PC-3 (cell line): ENCODE results near the gene ASCL5. TPM values are rescaled to one million over a fixed set of nuclear protein-coding genes. Genes with fewer than 3 reads are reported as not detected.

Source experiments
- ATAC-seq: fragments of 200-7000 bp; cut with Tn5 transposase; 2 replicates; pipeline ENCODE4 v1.9.1; 2020; ENCODE audit warnings: mild to moderate bottlenecking, moderate library complexity
- BruUV-seq: library from RNA; stranded (reverse); fragments of 400-500 nt; replicated peaks from 2 replicates; lab custom pipeline; 2021; lab: Mats Ljungman, UMichigan
- CTCF ChIA-PET: fragments of 300-600 bp; sonication (Branson Sonifier 250); formaldehyde crosslinking; loops from one replicate; lab custom pipeline; 2022; ENCODE audit warnings: antibody characterized with exemption; lab: Charles Lee
- POLR2A ChIA-PET: fragments of 300-600 bp; sonication (Branson Sonifier 250); formaldehyde crosslinking; loops from one replicate; lab custom pipeline; 2022; ENCODE audit warnings: antibody characterized with exemption; ENCODE audit not compliant: unreplicated experiment; lab: Charles Lee
- DNase-seq: peaks from one replicate; pipeline ENCODE4 v3.0.0-alpha.2; 2015
- H2AFZ ChIP-seq: fragments of 300-600 bp; sonication (generic); 2 replicates; pipeline ENCODE4 v1.6.0; 2016; ENCODE audit warnings: antibody characterized with exemption, low read length
- H3F3A ChIP-seq: fragments of 300-600 bp; sonication (generic); one replicate; pipeline ENCODE4 v1.6.0; 2017; ENCODE audit warnings: antibody characterized with exemption, low read length, control low read depth, mild to moderate bottlenecking; ENCODE audit not compliant: unreplicated experiment
- H3K27ac ChIP-seq: fragments of 300-600 bp; sonication (generic); 2 replicates; pipeline ENCODE4 v1.5.1; 2016; ENCODE audit warnings: mild to moderate bottlenecking, low read length
- H3K27me3 ChIP-seq: fragments of 300-600 bp; sonication (generic); 2 replicates; pipeline ENCODE4 v1.6.1; 2016; ENCODE audit warnings: low read length, mixed read lengths
- H3K36me3 ChIP-seq: fragments of 300-600 bp; sonication (generic); 2 replicates; pipeline ENCODE4 v1.6.1; 2016; ENCODE audit warnings: low read depth, mixed run types, low read length, mixed read lengths
- H3K4me1 ChIP-seq: fragments of 300-600 bp; sonication (generic); 2 replicates; pipeline ENCODE4 v1.5.1; 2016; ENCODE audit warnings: low read length; ENCODE audit not compliant: insufficient read depth
- H3K4me2 ChIP-seq: fragments of 300-600 bp; sonication (generic); 2 replicates; pipeline ENCODE4 v1.6.0; 2016; ENCODE audit warnings: low read length
- H3K4me3 ChIP-seq: fragments of 300-600 bp; sonication (generic); 2 replicates; pipeline ENCODE4 v1.5.1; 2016; ENCODE audit warnings: mild to moderate bottlenecking, low read length, mixed read lengths
- H3K79me2 ChIP-seq: fragments of 300-600 bp; sonication (generic); 2 replicates; pipeline ENCODE4 v1.6.1; 2017; ENCODE audit warnings: low read length, mixed read lengths
- H3K9ac ChIP-seq: fragments of 300-600 bp; sonication (generic); 2 replicates; pipeline ENCODE4 v1.6.0; 2016; ENCODE audit warnings: mild to moderate bottlenecking, low read length
- H3K9me2 ChIP-seq: fragments of 300-600 bp; sonication (generic); replicated peaks from 2 replicates; pipeline ENCODE4 v1.6.1; 2016; ENCODE audit warnings: mixed run types, low read length, mixed read lengths
- H3K9me3 ChIP-seq: fragments of 300-600 bp; sonication (generic); 2 replicates; pipeline ENCODE4 v1.6.1; 2016; ENCODE audit warnings: low read length, mixed read lengths
- H4K20me1 ChIP-seq: fragments of 300-600 bp; sonication (generic); 2 replicates; pipeline ENCODE4 v1.6.1; 2016; ENCODE audit warnings: low read length, mixed read lengths
- EZH2 ChIP-seq: fragments of 300-600 bp; sonication (generic); IDR thresholded peaks from one replicate; pipeline ENCODE4 v1.6.1; 2017; ENCODE audit warnings: antibody characterized with exemption, mild to moderate bottlenecking, low read length; ENCODE audit not compliant: unreplicated experiment
- EZH2phosphoT487 ChIP-seq: fragments of 300-600 bp; sonication (generic); IDR thresholded peaks from 2 replicates; pipeline ENCODE4 v1.6.1; 2018; ENCODE audit warnings: mild to moderate bottlenecking, antibody characterized with exemption, low read length, borderline replicate concordance
- intact Hi-C: fragments of 100-400 bp; cut with micrococcal nuclease; formaldehyde crosslinking; loops from 2 replicates; pipeline ENCODE4 v1.9.0; 2023
- total RNA-seq: library from RNA; depleted of rRNA; stranded (reverse); fragments of >200 nt; gene quantifications from 2 replicates; pipeline ENCODE4 v1.2.3, GENCODE V29; 2014
- TF ChIP-seq, protein P1 (sequence below): fragments of 300-600 bp; sonication (generic); conservative IDR thresholded peaks from 2 replicates; pipeline ENCODE4 v1.5.1; 2017; ENCODE audit warnings: antibody characterized with exemption, low read depth, mild to moderate bottlenecking, low read length

Gene ASCL5
- total RNA-seq, 1 experiment from 2014 or later, result 3.1 TPM

DNA sequence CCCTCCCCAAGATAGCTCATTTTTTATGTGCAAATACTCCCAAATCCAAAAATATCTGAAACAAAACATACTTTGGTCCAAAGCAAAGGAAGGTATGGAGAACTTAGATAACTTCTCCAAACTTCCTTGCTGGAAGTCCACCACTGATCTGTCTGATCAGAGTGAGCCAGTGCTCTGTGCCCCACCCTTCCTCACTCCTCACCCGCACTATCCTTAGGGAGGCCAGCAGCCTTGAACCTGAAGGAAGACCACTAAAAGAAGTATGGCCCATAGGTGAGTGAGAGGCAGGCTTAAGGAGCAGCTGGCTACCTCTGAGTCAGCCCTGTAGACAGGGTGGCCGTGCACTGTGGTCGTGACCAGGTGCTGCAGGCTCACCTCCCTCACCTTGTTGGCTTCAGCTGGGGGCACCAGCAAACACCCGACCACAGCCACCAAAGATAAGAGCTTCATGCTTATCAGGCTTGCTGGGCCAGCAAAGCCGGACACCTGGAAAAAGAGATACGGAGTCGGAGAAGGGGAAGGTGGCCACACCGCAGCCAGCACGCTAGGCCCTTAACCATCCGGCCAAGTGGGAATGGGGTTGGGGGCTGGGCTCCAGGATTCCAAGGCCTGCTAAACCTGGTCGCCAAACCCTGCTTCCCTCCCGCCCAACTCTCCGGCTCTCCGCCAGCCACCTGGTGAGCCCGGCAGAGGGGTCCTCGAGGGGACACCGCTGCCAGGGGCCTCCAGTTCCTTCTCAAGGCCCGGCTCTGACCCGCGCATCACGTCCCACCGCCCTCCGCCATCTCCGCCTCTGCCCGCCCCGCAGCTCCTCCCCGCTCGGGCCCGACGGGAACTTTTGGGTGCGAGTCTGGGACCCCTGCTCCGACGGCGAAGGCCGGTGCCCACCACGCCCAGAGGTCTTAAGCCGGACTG is 26.7 kb upstream of the ASCL5 start:
- Histone ChIP-seq H3K27me3 (no peaks in the 10 kb centered on the region), H3K4me2 (peak overlapping the region; percentile 88), H3K9me2 (no peaks in the 10 kb centered on the region), H4K20me1 (no peaks in the 10 kb centered on the region), H3K9me3 (no peaks in the 10 kb centered on the region), H3K27ac (no peak overlapping the region), H3K4me3 (peak overlapping the region; percentile 72), H2AFZ (peak overlapping the region; percentile 77), H3K9ac (peak overlapping the region; percentile 71), H3K36me3 (peaks cover 30% of the 10 kb centered on the region), H3K4me1 (peaks cover 20% of the 10 kb centered on the region), H3F3A (no peaks in the 10 kb centered on the region), H3K79me2 (peaks cover 23% of the 10 kb centered on the region)
- DNase-seq (peak; percentile 37), ATAC-seq (peak; percentile 83)
- BruUV-seq, result TSS peak; percentile 30
- TF ChIP-seq EZH2phosphoT487 (no peak), EZH2 (no peak)
- TF ChIP-seq, protein P1, sequence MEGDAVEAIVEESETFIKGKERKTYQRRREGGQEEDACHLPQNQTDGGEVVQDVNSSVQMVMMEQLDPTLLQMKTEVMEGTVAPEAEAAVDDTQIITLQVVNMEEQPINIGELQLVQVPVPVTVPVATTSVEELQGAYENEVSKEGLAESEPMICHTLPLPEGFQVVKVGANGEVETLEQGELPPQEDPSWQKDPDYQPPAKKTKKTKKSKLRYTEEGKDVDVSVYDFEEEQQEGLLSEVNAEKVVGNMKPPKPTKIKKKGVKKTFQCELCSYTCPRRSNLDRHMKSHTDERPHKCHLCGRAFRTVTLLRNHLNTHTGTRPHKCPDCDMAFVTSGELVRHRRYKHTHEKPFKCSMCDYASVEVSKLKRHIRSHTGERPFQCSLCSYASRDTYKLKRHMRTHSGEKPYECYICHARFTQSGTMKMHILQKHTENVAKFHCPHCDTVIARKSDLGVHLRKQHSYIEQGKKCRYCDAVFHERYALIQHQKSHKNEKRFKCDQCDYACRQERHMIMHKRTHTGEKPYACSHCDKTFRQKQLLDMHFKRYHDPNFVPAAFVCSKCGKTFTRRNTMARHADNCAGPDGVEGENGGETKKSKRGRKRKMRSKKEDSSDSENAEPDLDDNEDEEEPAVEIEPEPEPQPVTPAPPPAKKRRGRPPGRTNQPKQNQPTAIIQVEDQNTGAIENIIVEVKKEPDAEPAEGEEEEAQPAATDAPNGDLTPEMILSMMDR, result no peak
- ChIA-PET CTCF (interaction anchor here (0.6 to 1.3 kb wide), 6 partner anchors 8 to 295 kb away, joined by 3 to 9 read pairs (median 4); no protein-coding TSS in a partner anchor), POLR2A (interaction anchor here (0.5 to 1.0 kb wide), 4 partner anchors 12 to 87 kb away, joined by 3 to 7 read pairs (median 4); no protein-coding TSS in a partner anchor)
- intact Hi-C loops, result loop anchor here (1.0 kb wide), 4 partner anchors 17 to 77 kb away; no protein-coding TSS in a partner anchor

DNA sequence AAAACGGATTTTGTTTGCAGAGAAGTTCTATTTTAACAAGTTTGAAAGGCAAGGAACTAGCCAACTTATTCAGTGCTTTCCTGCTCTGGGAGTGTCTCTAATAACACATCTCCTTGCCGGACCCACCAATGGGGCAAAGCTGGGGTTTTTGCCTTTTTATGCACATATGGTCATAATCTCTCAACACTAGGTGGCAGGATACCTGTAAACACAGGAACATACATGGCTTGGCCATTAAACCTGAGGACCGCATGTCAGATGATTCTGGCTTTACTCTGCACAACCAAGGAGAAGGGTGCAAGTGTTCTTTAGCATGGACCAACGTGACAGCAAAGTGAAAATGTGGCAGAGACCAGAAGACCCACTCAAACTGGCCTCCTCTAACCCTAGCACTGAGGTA is 22.4 kb upstream of the ASCL5 start:
- Histone ChIP-seq H3K9ac (no peak overlapping the region), H3K79me2 (peaks cover 23% of the 10 kb centered on the region), H2AFZ (no peak overlapping the region), H3K9me2 (no peaks in the 10 kb centered on the region), H3F3A (no peaks in the 10 kb centered on the region), H3K4me1 (peaks cover 15% of the 10 kb centered on the region), H3K27ac (no peak overlapping the region), H4K20me1 (no peaks in the 10 kb centered on the region), H3K9me3 (no peaks in the 10 kb centered on the region), H3K27me3 (no peaks in the 10 kb centered on the region), H3K4me3 (no peak overlapping the region), H3K4me2 (no peak overlapping the region), H3K36me3 (peaks cover 73% of the 10 kb centered on the region)
- POLR2A ChIA-PET, result no interaction called here
- intact Hi-C loops, result loop anchor here (1.0 kb wide), 3 partner anchors 21 to 74 kb away; no protein-coding TSS in a partner anchor
- BruUV-seq, result no TSS peak
- CTCF ChIA-PET, result interaction anchor here (0.8 to 1.9 kb wide), 4 partner anchors 12 to 80 kb away, joined by 3 to 15 read pairs (median 7); no protein-coding TSS in a partner anchor
- ATAC-seq (peak; percentile 48), DNase-seq (peak; percentile 94)
- TF ChIP-seq EZH2 (no peak), EZH2phosphoT487 (no peak)
- TF ChIP-seq, protein P1, result peak; percentile 99
